ENCODE results near the gene SKAP1.

DNA sequence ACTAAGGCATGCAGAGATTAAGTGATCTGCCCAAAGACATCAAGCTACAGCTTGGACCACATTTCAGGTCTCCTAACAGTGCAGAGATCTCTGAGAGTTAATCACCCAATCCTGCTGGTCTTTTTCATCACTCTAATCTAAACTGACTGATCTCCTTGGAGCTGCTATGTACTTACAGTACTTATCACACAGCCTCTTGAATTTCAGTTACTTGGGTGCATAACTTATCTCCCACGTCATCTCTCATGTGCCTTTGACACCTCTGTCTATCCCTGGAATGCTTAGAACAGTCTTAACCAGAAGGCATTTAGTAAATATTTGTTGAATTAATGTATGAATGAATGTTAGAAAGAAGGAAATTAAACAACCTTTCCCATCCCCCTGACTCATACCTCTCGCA is 183.4 kb downstream of the SKAP1 start:
- TF ChIP-seq, protein P1, sequence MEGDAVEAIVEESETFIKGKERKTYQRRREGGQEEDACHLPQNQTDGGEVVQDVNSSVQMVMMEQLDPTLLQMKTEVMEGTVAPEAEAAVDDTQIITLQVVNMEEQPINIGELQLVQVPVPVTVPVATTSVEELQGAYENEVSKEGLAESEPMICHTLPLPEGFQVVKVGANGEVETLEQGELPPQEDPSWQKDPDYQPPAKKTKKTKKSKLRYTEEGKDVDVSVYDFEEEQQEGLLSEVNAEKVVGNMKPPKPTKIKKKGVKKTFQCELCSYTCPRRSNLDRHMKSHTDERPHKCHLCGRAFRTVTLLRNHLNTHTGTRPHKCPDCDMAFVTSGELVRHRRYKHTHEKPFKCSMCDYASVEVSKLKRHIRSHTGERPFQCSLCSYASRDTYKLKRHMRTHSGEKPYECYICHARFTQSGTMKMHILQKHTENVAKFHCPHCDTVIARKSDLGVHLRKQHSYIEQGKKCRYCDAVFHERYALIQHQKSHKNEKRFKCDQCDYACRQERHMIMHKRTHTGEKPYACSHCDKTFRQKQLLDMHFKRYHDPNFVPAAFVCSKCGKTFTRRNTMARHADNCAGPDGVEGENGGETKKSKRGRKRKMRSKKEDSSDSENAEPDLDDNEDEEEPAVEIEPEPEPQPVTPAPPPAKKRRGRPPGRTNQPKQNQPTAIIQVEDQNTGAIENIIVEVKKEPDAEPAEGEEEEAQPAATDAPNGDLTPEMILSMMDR (conservative IDR thresholded peaks at IDR 0.05; ENCODE audit: low read length) = no peak
- no peak for TF ChIP-seq EZH2phosphoT487 (IDR thresholded peaks at IDR 0.05; ENCODE audit: borderline replicate concordance, low read depth, low read length)

Data from OCI-LY7 (cell line).